Measurements from ENCODE around the gene FBXL17.

FBXL17 gene

GRCh38 chr5:108124596-108124995 lies 257.3 kb downstream of the FBXL17 start:
- no peak overlapping the region for H3K27ac ChIP-seq (ENCODE audit: low read depth, low read length)
- H3K9ac ChIP-seq (ENCODE audit: low read length) = no peak overlapping the region
- H3K9me3 ChIP-seq (ENCODE audit: control insufficient read depth, insufficient read depth, low read depth, low read length) = no peaks in the 10 kb centered on the region
- H3K4me1 ChIP-seq (ENCODE audit: control insufficient read depth, insufficient read depth, low read length) = peaks cover 15% of the 10 kb centered on the region
- H3K4me3 ChIP-seq (ENCODE audit: low read depth, low read length) = no peak overlapping the region
- H3K36me3 ChIP-seq (ENCODE audit: control insufficient read depth, insufficient read depth, low read length) = no peaks in the 10 kb centered on the region
- no peaks in the 10 kb centered on the region for H3K27me3 ChIP-seq (ENCODE audit: control insufficient read depth, insufficient read depth, low read length)

GRCh38 chr5:108122702-108123101 lies 259.2 kb downstream of the FBXL17 start:
- no peak overlapping the region for H3K4me3 ChIP-seq (ENCODE audit: low read depth, low read length)
- H3K9me3 ChIP-seq (ENCODE audit: control insufficient read depth, insufficient read depth, low read depth, low read length) = no peaks in the 10 kb centered on the region

GRCh38 chr5:108118813-108119514 lies 262.9 kb downstream of the FBXL17 start:
- Histone ChIP-seq H3K4me1 (ENCODE audit: control insufficient read depth, insufficient read depth, low read length) (peaks cover 23% of the 10 kb centered on the region), H3K4me3 (ENCODE audit: low read depth, low read length) (no peak overlapping the region), H3K9ac (ENCODE audit: low read length) (no peak overlapping the region), H3K9me3 (ENCODE audit: control insufficient read depth, insufficient read depth, low read depth, low read length) (no peaks in the 10 kb centered on the region), H3K36me3 (ENCODE audit: control insufficient read depth, insufficient read depth, low read length) (no peaks in the 10 kb centered on the region), H3K27me3 (ENCODE audit: control insufficient read depth, insufficient read depth, low read length) (no peaks in the 10 kb centered on the region), H3K27ac (ENCODE audit: low read depth, low read length) (no peak overlapping the region)

More at GRCh38 chr5:108122702-108123101, 259.2 kb downstream of the FBXL17 start:
- Histone ChIP-seq H3K4me1 (ENCODE audit: control insufficient read depth, insufficient read depth, low read length) (peaks cover 15% of the 10 kb centered on the region), H3K36me3 (ENCODE audit: control insufficient read depth, insufficient read depth, low read length) (no peaks in the 10 kb centered on the region), H3K27ac (ENCODE audit: low read depth, low read length) (no peak overlapping the region), H3K9ac (ENCODE audit: low read length) (no peak overlapping the region), H3K27me3 (ENCODE audit: control insufficient read depth, insufficient read depth, low read length) (no peaks in the 10 kb centered on the region)

GRCh38 chr5:108115673-108116072 lies 266.2 kb downstream of the FBXL17 start:
- Histone ChIP-seq H3K4me1 (ENCODE audit: control insufficient read depth, insufficient read depth, low read length) (peaks cover 13% of the 10 kb centered on the region), H3K4me3 (ENCODE audit: low read depth, low read length) (no peak overlapping the region), H3K27ac (ENCODE audit: low read depth, low read length) (no peak overlapping the region; the same call in 1 of the 2 replicates), H3K9me3 (ENCODE audit: control insufficient read depth, insufficient read depth, low read depth, low read length) (peaks cover 3% of the 10 kb centered on the region; the same call in 1 of the 2 replicates), H3K9ac (ENCODE audit: low read length) (no peak overlapping the region), H3K27me3 (ENCODE audit: control insufficient read depth, insufficient read depth, low read length) (no peaks in the 10 kb centered on the region), H3K36me3 (ENCODE audit: control insufficient read depth, insufficient read depth, low read length) (no peaks in the 10 kb centered on the region)

GRCh38 chr5:108113950-108114349 lies 267.9 kb downstream of the FBXL17 start:
- Histone ChIP-seq H3K9ac (ENCODE audit: low read length) (no peak overlapping the region), H3K27ac (ENCODE audit: low read depth, low read length) (no peak overlapping the region), H3K4me1 (ENCODE audit: control insufficient read depth, insufficient read depth, low read length) (peaks cover 13% of the 10 kb centered on the region), H3K27me3 (ENCODE audit: control insufficient read depth, insufficient read depth, low read length) (no peaks in the 10 kb centered on the region), H3K4me3 (ENCODE audit: low read depth, low read length) (no peak overlapping the region), H3K9me3 (ENCODE audit: control insufficient read depth, insufficient read depth, low read depth, low read length) (peaks cover 3% of the 10 kb centered on the region; the same call in 1 of the 2 replicates), H3K36me3 (ENCODE audit: control insufficient read depth, insufficient read depth, low read length) (no peaks in the 10 kb centered on the region)

GRCh38 chr5:108111736-108112135 lies 270.2 kb downstream of the FBXL17 start:
- H3K27ac ChIP-seq (ENCODE audit: low read depth, low read length) = no peak overlapping the region
- no peak overlapping the region for H3K9ac ChIP-seq (ENCODE audit: low read length)
- no peak overlapping the region for H3K4me3 ChIP-seq (ENCODE audit: low read depth, low read length)
- no peaks in the 10 kb centered on the region for H3K27me3 ChIP-seq (ENCODE audit: control insufficient read depth, insufficient read depth, low read length)
- H3K9me3 ChIP-seq (ENCODE audit: control insufficient read depth, insufficient read depth, low read depth, low read length) = peaks cover 3% of the 10 kb centered on the region; the same call in 1 of the 2 replicates
- H3K36me3 ChIP-seq (ENCODE audit: control insufficient read depth, insufficient read depth, low read length) = no peaks in the 10 kb centered on the region
- peaks cover 13% of the 10 kb centered on the region for H3K4me1 ChIP-seq (ENCODE audit: control insufficient read depth, insufficient read depth, low read length)

- Histone ChIP-seq H3K27me3 (ENCODE audit: control insufficient read depth, insufficient read depth, low read length) (no peaks in the 10 kb centered on the region), H3K4me3 (ENCODE audit: low read depth, low read length) (no peak overlapping the region), H3K9ac (ENCODE audit: low read length) (no peak overlapping the region), H3K36me3 (ENCODE audit: control insufficient read depth, insufficient read depth, low read length) (no peaks in the 10 kb centered on the region), H3K27ac (ENCODE audit: low read depth, low read length) (no peak overlapping the region), H3K4me1 (ENCODE audit: control insufficient read depth, insufficient read depth, low read length) (no peaks in the 10 kb centered on the region; the same call in 1 of the 2 replicates), H3K9me3 (ENCODE audit: control insufficient read depth, insufficient read depth, low read depth, low read length) (peaks cover 3% of the 10 kb centered on the region; the same call in 1 of the 2 replicates)
These were observed 272.8 kb downstream of the FBXL17 start for GRCh38 chr5:108109059-108109458.

- Histone ChIP-seq H3K36me3 (ENCODE audit: control insufficient read depth, insufficient read depth, low read length) (no peaks in the 10 kb centered on the region), H3K9ac (ENCODE audit: low read length) (no peak overlapping the region), H3K27ac (ENCODE audit: low read depth, low read length) (no peak overlapping the region), H3K4me3 (ENCODE audit: low read depth, low read length) (no peak overlapping the region), H3K9me3 (ENCODE audit: control insufficient read depth, insufficient read depth, low read depth, low read length) (no peaks in the 10 kb centered on the region), H3K27me3 (ENCODE audit: control insufficient read depth, insufficient read depth, low read length) (no peaks in the 10 kb centered on the region), H3K4me1 (ENCODE audit: control insufficient read depth, insufficient read depth, low read length) (peaks cover 18% of the 10 kb centered on the region)
These were observed 277.4 kb downstream of the FBXL17 start for GRCh38 chr5:108104448-108104847.

GRCh38 chr5:108102463-108102862 lies 279.4 kb downstream of the FBXL17 start:
- H3K9ac ChIP-seq (ENCODE audit: low read length) = no peak overlapping the region
- H3K27ac ChIP-seq (ENCODE audit: low read depth, low read length) = no peak overlapping the region
- H3K4me3 ChIP-seq (ENCODE audit: low read depth, low read length) = no peak overlapping the region
- H3K36me3 ChIP-seq (ENCODE audit: control insufficient read depth, insufficient read depth, low read length) = no peaks in the 10 kb centered on the region
- no peaks in the 10 kb centered on the region for H3K9me3 ChIP-seq (ENCODE audit: control insufficient read depth, insufficient read depth, low read depth, low read length)
- peaks cover 18% of the 10 kb centered on the region for H3K4me1 ChIP-seq (ENCODE audit: control insufficient read depth, insufficient read depth, low read length)
- no peaks in the 10 kb centered on the region for H3K27me3 ChIP-seq (ENCODE audit: control insufficient read depth, insufficient read depth, low read length)

GRCh38 chr5:108101821-108102220 lies 280.1 kb downstream of the FBXL17 start:
- H3K27ac ChIP-seq (ENCODE audit: low read depth, low read length) = no peak overlapping the region
- H3K36me3 ChIP-seq (ENCODE audit: control insufficient read depth, insufficient read depth, low read length) = no peaks in the 10 kb centered on the region
- H3K4me1 ChIP-seq (ENCODE audit: control insufficient read depth, insufficient read depth, low read length) = peaks cover 18% of the 10 kb centered on the region
- H3K4me3 ChIP-seq (ENCODE audit: low read depth, low read length) = no peak overlapping the region
- no peaks in the 10 kb centered on the region for H3K9me3 ChIP-seq (ENCODE audit: control insufficient read depth, insufficient read depth, low read depth, low read length)
- no peaks in the 10 kb centered on the region for H3K27me3 ChIP-seq (ENCODE audit: control insufficient read depth, insufficient read depth, low read length)
- H3K9ac ChIP-seq (ENCODE audit: low read length) = no peak overlapping the region

- Histone ChIP-seq H3K9ac (ENCODE audit: low read length) (no peak overlapping the region), H3K4me1 (ENCODE audit: control insufficient read depth, insufficient read depth, low read length) (peaks cover 18% of the 10 kb centered on the region), H3K4me3 (ENCODE audit: low read depth, low read length) (no peak overlapping the region)
These were observed 280.8 kb downstream of the FBXL17 start for GRCh38 chr5:108101130-108101529.

More at GRCh38 chr5:108101130-108101529, 280.8 kb downstream of the FBXL17 start:
- no peaks in the 10 kb centered on the region for H3K9me3 ChIP-seq (ENCODE audit: control insufficient read depth, insufficient read depth, low read depth, low read length)
- no peaks in the 10 kb centered on the region for H3K36me3 ChIP-seq (ENCODE audit: control insufficient read depth, insufficient read depth, low read length)
- H3K27ac ChIP-seq (ENCODE audit: low read depth, low read length) = no peak overlapping the region
- H3K27me3 ChIP-seq (ENCODE audit: control insufficient read depth, insufficient read depth, low read length) = no peaks in the 10 kb centered on the region
